Tibial nerve (tissue), 4 donors: ENCODE measurements around the gene C2orf15. TPM values are rescaled to one million over a fixed set of nuclear protein-coding genes. Genes with fewer than 3 reads are reported as not detected.

Source experiments
- DNase-seq, 2 donors: peaks; one replicate each; pipeline ENCODE4 v3.0.0-alpha.2; 2019; ENCODE audit warnings: low spot score in 2 of 2
- H3K27ac ChIP-seq, 4 donors: fragments of 200-600 bp; sonication (generic) in 3 of 4; one replicate each; pipeline ENCODE4 v1.5.1; 2017 to 2019; ENCODE audit warnings: mild to moderate bottlenecking in 1 of 4
- H3K27me3 ChIP-seq, 2 donors: fragments of 200-600 bp; sonication (generic) in 1 of 2; one replicate each; pipeline versions ENCODE4 v1.5.1 to v1.6.0; 2017 to 2019
- H3K36me3 ChIP-seq, 3 donors: fragments of 200-600 bp; sonication (generic); one replicate each; pipeline ENCODE4 v1.5.1; 2018 to 2019
- H3K4me1 ChIP-seq, 4 donors: fragments of 200-600 bp; sonication (generic) in 3 of 4; one replicate each; pipeline ENCODE4 v1.5.1; 2017 to 2019
- H3K4me3 ChIP-seq, 4 donors: fragments of 200-600 bp; sonication (generic) in 3 of 4; one replicate each; pipeline ENCODE4 v1.5.1; 2017 to 2019; ENCODE audit warnings: mild to moderate bottlenecking in 1 of 4, moderate library complexity in 1 of 4
- H3K9me3 ChIP-seq, 4 donors: fragments of 200-600 bp; sonication (generic) in 3 of 4; one replicate each; pipeline ENCODE4 v1.5.1; 2017 to 2019
- EP300 ChIP-seq, 2 donors: sonication (generic); formaldehyde crosslinking; IDR thresholded peaks; one replicate each; pipeline ENCODE4 v1.6.1; 2017; ENCODE audit warnings: antibody characterized with exemption in 2 of 2, mild to moderate bottlenecking in 1 of 2
- POLR2A ChIP-seq, 2 donors: fragments of 450-650 bp; IDR thresholded peaks; one replicate each; pipeline ENCODE4 v1.6.1; 2017; ENCODE audit warnings: antibody characterized with exemption in 2 of 2, mild to moderate bottlenecking in 2 of 2, moderate library complexity in 2 of 2
- WGBS, 2 donors: methylation state at CpG; one replicate each; pipeline ENCODE4 v1.1.5; 2018; 5-methylcytosine and 5-hydroxymethylcytosine counted together
- total RNA-seq, 4 donors: library from RNA; depleted of rRNA; stranded (reverse); fragments of >200 nt; gene quantifications; one replicate each; pipeline ENCODE4 v1.1.0, GENCODE V29; 2016
- TF ChIP-seq, protein P1 (sequence below), 5 experiments: fragments of 200-600 bp in 3 of 5; fragments of 450-650 bp in 2 of 5; sonication (generic) in 3 of 5; IDR thresholded peaks; one replicate each; pipeline ENCODE4 v1.5.1; 2016 to 2019; ENCODE audit warnings: antibody characterized with exemption in 5 of 5, mild to moderate bottlenecking in 3 of 5, moderate library complexity in 2 of 5

The C2orf15 gene
- total RNA-seq, 4 donors from 2014 or later = 0.44 TPM; not detected in 3

DNA sequence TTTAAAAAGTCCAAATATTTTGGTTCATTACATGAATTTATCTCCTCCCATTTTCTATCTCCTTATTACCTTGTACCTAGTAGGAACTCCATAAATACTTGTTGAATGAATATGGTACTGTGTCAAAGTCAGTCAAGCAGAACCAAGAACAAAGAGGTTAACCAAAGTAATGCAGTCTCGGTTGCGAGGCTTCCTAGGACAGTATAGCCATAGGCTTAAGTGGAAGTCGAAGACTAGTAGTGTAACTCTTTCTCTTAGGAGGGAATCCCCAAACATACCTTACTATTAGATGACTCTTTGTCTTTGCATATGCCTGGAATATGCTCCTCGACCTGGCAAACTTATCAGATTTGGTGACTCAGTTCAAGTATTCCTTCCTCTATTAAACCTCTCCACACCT is 18.1 kb downstream of the C2orf15 start:
- Histone ChIP-seq H3K4me3 (no peak overlapping the region), H3K4me1 (peaks cover 0 to 16% (median 3%) of the 10 kb centered on the region in 4 donors), H3K27ac (no peak overlapping the region), H3K9me3 (no peaks in the 10 kb centered on the region), H3K27me3 (no peaks in the 10 kb centered on the region), H3K36me3 (peaks cover 0 to 44% (median 0%) of the 10 kb centered on the region in 3 donors)
- TF ChIP-seq EP300 (IDR thresholded peaks at IDR 0.05) (no peak), POLR2A (IDR thresholded peaks at IDR 0.05) (no peak)
- TF ChIP-seq, protein P1, sequence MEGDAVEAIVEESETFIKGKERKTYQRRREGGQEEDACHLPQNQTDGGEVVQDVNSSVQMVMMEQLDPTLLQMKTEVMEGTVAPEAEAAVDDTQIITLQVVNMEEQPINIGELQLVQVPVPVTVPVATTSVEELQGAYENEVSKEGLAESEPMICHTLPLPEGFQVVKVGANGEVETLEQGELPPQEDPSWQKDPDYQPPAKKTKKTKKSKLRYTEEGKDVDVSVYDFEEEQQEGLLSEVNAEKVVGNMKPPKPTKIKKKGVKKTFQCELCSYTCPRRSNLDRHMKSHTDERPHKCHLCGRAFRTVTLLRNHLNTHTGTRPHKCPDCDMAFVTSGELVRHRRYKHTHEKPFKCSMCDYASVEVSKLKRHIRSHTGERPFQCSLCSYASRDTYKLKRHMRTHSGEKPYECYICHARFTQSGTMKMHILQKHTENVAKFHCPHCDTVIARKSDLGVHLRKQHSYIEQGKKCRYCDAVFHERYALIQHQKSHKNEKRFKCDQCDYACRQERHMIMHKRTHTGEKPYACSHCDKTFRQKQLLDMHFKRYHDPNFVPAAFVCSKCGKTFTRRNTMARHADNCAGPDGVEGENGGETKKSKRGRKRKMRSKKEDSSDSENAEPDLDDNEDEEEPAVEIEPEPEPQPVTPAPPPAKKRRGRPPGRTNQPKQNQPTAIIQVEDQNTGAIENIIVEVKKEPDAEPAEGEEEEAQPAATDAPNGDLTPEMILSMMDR (IDR thresholded peaks at IDR 0.05) = no peak
- WGBS, 2 donors = 88% methylated on average over 4 of the region's 4 CpGs
- no peak for DNase-seq

DNA sequence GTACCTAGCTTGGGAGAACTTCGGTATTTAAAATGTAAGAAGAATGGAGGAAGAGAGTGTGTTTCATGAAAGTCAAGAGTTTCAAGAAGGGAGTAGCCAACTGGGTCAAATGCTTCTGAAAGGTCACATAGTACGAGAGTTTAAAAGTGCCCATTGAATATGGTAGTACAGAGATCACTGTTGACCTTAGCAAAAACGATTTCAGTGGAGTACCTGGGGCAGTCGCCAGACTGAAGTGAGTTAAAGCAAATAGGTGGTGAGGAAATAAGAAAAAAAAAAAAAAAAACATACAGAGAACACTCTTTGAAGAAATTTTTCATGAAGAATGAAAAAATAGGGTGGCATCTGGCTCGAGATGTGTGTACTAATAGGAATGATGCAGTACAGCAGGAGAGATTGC is 24.7 kb downstream of the C2orf15 start:
- H3K36me3 ChIP-seq = peaks cover 0 to 59% (median 0%) of the 10 kb centered on the region in 3 donors
- WGBS, 2 donors = 78 to 80% methylated on average over 5 of the region's 5 CpGs

DNA sequence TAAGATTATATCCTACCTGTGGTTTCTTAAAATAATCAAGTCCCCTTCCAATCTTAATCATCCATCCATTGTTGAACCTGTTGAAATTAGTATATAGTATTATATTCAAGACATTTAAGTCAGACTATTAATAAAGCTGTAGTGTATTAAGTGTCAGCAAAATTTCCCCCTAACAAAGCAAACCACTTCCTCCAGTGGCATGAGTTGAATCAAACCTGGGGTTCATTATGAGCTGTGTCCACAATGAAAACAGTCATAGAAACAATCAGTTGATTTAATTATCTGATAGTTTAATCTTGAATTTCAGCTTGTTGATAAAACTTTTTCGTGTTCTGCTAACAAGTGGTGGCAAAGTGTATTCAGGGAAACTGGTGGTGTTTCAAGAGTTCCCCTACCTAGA is 28.0 kb downstream of the C2orf15 start:
- Histone ChIP-seq H3K27me3 (no peaks in the 10 kb centered on the region), H3K27ac (no peak overlapping the region), H3K4me1 (no peaks in the 10 kb centered on the region), H3K36me3 (peaks cover 0 to 68% (median 0%) of the 10 kb centered on the region in 3 donors), H3K4me3 (no peak overlapping the region), H3K9me3 (no peaks in the 10 kb centered on the region)
- DNase-seq = no peak
- WGBS, 2 donors = 71 to 86% methylated on average over 1 of the region's 1 CpG
- no peak for TF ChIP-seq EP300 (IDR thresholded peaks at IDR 0.05)
- TF ChIP-seq POLR2A (IDR thresholded peaks at IDR 0.05) = no peak
- TF ChIP-seq, protein P1 (IDR thresholded peaks at IDR 0.05) = no peak

More for the DNA sequence above, 24.7 kb downstream of the C2orf15 start:
- no peak overlapping the region for H3K27ac ChIP-seq
- H3K27me3 ChIP-seq = no peaks in the 10 kb centered on the region
- TF ChIP-seq, protein P1 (IDR thresholded peaks at IDR 0.05) = no peak
- TF ChIP-seq POLR2A (IDR thresholded peaks at IDR 0.05) = no peak
- no peak for TF ChIP-seq EP300 (IDR thresholded peaks at IDR 0.05)
- H3K4me1 ChIP-seq = no peaks in the 10 kb centered on the region
- no peaks in the 10 kb centered on the region for H3K9me3 ChIP-seq
- no peak overlapping the region for H3K4me3 ChIP-seq
- DNase-seq = no peak

DNA sequence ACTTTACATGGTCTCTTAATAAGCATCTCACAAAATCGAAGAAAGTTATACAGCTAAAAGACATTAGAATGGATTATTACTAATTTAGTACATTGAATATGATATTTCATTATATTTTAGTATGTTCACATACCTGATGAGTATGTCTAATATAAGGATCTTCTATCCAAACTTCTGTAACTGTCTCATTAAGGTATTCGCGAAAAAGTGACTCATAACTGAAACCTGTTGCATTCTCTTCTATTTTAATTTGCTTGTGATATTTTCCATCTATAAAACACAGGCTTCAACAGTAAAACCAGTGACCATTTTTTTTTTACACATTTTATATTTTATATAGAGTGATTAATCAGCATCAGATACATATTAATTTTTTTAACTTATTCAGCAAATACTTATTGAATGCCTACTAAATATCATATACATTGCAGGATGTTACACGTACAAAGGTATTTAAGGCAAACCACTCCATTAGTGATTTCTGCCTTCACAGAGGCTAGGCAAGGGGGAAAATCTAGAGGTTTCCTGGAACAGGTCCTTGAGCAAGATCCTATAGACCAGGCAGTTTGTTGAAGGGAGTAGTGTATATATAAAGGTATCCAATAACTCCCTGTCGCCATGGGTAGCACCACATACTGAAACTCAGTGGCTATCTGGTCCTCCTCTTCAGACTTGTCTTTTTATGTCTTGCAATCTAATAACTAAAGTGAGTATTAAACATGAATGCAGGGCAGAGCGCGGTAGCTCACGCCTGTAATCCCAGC is 30.1 kb downstream of the C2orf15 start:
- TF ChIP-seq EP300 (IDR thresholded peaks at IDR 0.05) = no peak
- TF ChIP-seq POLR2A (IDR thresholded peaks at IDR 0.05) = no peak
- TF ChIP-seq, protein P1 (IDR thresholded peaks at IDR 0.05) = no peak
- H3K36me3 ChIP-seq = peaks cover 0 to 56% (median 0%) of the 10 kb centered on the region in 3 donors
- WGBS, 2 donors = 94% methylated on average over 8 of the region's 8 CpGs

More for the DNA sequence above, 30.1 kb downstream of the C2orf15 start:
- Histone ChIP-seq H3K27ac (no peak overlapping the region), H3K4me1 (no peaks in the 10 kb centered on the region), H3K27me3 (no peaks in the 10 kb centered on the region), H3K4me3 (no peak overlapping the region), H3K9me3 (no peaks in the 10 kb centered on the region)
- DNase-seq = no peak
